Stimulated activated naive CD8-positive, alpha-beta T cell treated with anti-CD3 and anti-CD28 coated beads, Interleukin-15, amount 100 ng/mL, for 72 hours (primary cell): ENCODE results near the gene RANBP1.
A peak's percentile ranks its signal among the peaks of the same experiment; 100 is the strongest.
"Not testable (repeated sequence)": the region's sequence is repeated elsewhere in the genome, so short reads cannot be mapped to it uniquely, and the experiment has no call there.

Source experiments
- ATAC-seq: fragments of 150-1000 bp; cut with Tn5 transposase; 2 replicates; pipeline ENCODE4 v1.10.0; 2021; ENCODE audit warnings: mild to moderate bottlenecking, moderate library complexity
- DNase-seq, 2 donors: peaks; one replicate each; pipeline ENCODE4 v3.0.0; 2021 to 2022
- H3K27ac Mint-ChIP-seq, 2 donors: one replicate each; pipeline ENCODE4 v1.8.0; 2022; ENCODE audit warnings: mild to moderate bottlenecking in 2 of 2, mixed read lengths in 2 of 2, moderate library complexity in 2 of 2
- H3K27me3 Mint-ChIP-seq: one replicate; pipeline ENCODE4 v1.8.0; 2022; ENCODE audit warnings: mixed read lengths
- H3K4me1 Mint-ChIP-seq: one replicate; pipeline ENCODE4 v1.8.0; 2022; ENCODE audit warnings: mild to moderate bottlenecking, mixed read lengths
- H3K4me3 Mint-ChIP-seq, 2 donors: one replicate each; pipeline ENCODE4 v1.8.0; 2022; ENCODE audit warnings: mild to moderate bottlenecking in 2 of 2, mixed read lengths in 2 of 2, moderate library complexity in 1 of 2
- H3K9me3 Mint-ChIP-seq, 2 donors: one replicate each; pipeline ENCODE4 v1.8.0; 2022; ENCODE audit warnings: mixed read lengths in 2 of 2

RANBP1 gene

DNA sequence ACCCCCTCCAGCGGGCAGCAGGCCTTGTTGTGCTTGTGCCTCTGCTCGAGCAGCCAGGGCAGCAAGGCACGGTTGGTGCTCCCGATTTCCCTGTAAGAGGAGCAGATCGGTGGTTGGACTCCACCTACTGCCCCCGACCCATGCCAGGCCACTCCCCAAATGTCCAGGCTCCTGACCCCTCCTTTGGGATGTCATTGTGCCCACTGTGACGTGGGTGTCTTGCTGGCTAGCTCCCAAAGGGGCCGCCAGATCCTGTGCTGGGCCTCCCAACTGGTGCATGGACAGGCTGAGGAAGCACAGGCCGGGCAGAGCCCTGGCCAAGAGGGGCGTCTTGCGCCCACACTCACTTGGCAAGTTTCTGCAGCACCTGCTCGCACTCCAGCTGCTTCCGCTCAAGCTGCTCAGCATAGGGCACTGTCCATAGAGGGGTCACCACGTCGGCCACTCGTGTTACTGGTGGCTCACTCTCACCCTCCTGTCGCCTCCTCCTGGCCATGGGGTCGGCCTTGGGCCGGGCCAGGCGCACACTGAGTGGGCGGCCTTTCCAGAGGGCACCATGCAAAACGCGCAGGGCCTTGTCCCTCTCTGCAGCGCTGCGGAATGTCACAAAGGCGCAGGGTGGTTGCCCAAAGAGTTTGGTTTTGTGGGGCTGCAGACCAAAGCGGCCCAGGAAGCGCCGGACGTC, at the start of gene RANBP1:
Gene RANBP1, plus strand, starts transcription at position 414 of the 685 bp plus-strand sequence. Its CDS starts 81 bp downstream, at position 495.
- H3K4me3 Mint-ChIP-seq: peak within 1 kb of the TSS; percentile 92 to 97
- H3K27me3 Mint-ChIP-seq: no peaks in the 10 kb centered on the region
- H3K27ac Mint-ChIP-seq: peak within 1 kb of the TSS; percentile 98 to 99
- no peaks in the 10 kb centered on the region for H3K9me3 Mint-ChIP-seq
- ATAC-seq: no peak
- DNase-seq: no peak
- H3K4me1 Mint-ChIP-seq: peaks cover 85% of the 10 kb centered on the region

DNA sequence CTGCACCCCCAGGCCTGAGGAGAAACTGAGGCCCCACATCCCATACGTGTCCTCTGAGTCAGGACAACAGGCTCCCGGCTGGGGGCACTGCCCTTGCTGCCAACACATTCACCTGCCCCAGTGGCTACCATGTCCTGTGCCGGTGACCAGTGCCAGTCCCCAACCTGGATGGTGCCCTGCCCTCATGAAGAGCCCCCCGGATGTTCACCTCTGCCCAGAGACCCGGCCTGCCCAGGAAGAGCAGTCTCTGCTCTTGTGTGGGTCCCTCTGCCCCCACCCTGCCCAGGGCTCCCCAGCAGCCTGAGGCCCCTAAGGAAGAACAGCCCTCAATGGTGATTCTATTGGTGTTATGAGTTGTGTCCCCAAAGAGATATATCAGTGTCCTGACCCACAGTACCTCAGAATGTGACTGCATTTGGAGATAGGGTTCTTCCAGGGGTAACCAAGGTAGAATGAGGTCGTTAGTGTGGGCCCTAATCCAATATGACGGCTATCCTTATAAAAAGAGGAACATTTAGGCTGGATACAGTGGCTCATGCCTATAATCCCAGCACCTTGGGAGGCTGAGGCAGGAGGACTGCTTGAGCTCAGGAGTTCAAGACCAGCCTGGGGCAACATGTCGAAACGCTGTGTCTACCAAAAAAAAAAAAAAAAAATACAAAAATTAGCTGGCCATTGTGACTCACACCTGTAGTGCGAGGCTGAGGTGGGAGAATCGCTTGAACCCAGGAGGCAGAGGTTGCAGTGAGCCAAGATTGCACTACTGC, 49.1 kb upstream of the RANBP1 start:
- no peak overlapping the region for H3K27ac Mint-ChIP-seq
- H3K9me3 Mint-ChIP-seq: no peaks in the 10 kb centered on the region
- H3K4me1 Mint-ChIP-seq: peaks cover 4% of the 10 kb centered on the region
- no peaks in the 10 kb centered on the region for H3K27me3 Mint-ChIP-seq
- DNase-seq (no peak), ATAC-seq (no peak)
- H3K4me3 Mint-ChIP-seq: no peak overlapping the region

DNA sequence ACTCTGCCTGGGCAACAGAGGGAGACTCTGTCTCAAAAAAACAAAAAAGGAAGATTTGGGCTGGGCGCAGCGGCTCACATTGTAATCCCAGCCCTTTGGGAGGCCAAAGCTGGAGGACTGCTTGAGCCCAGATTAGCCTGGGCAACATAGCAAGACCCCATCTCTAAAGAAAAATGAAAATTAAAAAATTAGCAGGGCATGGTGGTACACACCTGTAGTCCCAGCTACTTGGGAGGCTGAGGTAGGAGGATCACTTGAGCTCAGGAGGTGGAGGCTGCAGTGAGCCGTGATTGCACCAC, 48.6 kb upstream of the RANBP1 start:
- not testable (repeated sequence) for H3K4me1 Mint-ChIP-seq, H3K9me3 Mint-ChIP-seq, H3K4me3 Mint-ChIP-seq, H3K27me3 Mint-ChIP-seq, H3K27ac Mint-ChIP-seq, DNase-seq, ATAC-seq

DNA sequence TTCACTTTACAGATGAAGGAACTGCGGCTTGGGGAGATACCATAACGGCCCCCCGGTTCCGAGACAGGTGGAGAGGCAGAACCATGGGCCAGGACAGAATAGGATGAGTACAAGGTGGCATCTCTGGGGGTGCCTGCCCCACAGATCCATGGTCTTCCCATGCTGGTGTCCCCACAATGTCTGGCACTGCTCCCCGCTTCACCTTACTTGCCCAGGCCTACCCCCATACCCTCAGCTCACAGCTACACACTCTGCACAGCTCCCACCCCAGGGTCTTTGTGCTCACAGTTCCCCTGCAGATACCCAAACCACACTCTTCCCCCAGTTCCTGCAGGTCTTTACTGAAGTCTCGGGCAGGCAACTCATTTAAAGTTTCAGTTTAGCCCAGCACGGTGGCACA, 47.3 kb upstream of the RANBP1 start:
- Mint-ChIP-seq H3K27ac (no peak overlapping the region), H3K9me3 (no peaks in the 10 kb centered on the region), H3K4me1 (no peaks in the 10 kb centered on the region), H3K4me3 (no peak overlapping the region), H3K27me3 (no peaks in the 10 kb centered on the region)
- no peak for DNase-seq
- no peak for ATAC-seq

DNA sequence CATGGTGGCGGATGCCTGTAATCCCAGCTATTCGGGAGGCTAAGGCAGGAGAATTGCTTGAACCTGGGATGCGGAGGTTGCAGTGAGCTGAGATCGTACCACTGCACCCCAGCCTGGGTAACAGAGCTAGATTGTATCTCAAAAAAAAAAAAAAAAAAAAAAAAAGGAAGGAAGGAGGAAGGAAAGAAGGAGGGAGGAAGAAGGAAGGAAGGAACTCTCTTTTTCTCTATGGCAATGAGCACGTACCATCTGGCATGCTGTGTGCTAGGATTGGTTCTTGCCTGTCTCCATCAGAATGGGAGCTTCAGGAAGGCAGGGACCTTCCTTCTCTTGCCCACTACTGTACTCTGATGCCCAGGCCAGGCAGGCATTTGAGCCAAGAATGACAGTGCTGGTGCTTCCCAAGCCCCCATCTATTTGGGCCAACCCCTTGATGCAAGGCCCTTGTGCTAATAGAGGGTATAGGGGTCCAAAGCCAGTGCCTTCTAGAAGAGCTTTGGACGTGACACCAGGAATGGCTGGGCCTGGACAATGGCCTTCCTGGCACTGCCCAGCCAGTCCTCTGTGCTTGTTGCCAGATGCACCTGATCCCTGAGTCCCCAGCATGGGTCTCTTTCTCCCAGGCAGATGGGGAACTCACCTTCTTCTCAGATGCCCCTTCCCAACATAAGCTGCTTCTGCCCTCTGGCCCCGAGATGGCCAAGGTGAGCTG, 46.4 kb upstream of the RANBP1 start:
- H3K27ac Mint-ChIP-seq: no peak overlapping the region
- H3K9me3 Mint-ChIP-seq: no peaks in the 10 kb centered on the region
- no peaks in the 10 kb centered on the region for H3K27me3 Mint-ChIP-seq

DNA sequence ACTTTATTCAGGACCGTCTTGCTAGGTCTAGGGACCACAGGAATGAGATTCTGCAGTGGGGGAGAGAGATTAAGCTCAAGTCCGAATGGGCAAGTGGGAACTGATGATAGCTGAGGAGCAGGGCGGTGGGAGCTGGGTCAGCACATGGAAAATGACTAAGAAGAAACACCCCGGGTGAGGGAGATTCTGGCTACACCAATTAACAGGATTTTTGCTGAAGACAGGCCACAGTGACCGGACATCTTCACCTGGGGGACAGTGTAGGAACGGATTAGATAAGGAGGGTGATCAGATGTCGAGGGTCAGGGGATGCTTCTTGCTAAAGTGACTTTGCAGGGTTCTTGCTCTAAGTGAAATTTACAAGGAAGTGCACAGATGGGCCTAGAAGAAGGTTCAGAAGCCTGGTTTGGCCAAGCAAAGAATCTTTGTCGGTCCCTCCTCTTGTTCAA, 44.4 kb upstream of the RANBP1 start:
- H3K27ac Mint-ChIP-seq: peak overlapping the region in 1 of 2 donors; percentile 44
- H3K4me3 Mint-ChIP-seq: no peak overlapping the region
- ATAC-seq (no peak), DNase-seq (no peak)
- H3K9me3 Mint-ChIP-seq: no peaks in the 10 kb centered on the region
- H3K4me1 Mint-ChIP-seq: no peaks in the 10 kb centered on the region
- H3K27me3 Mint-ChIP-seq: no peaks in the 10 kb centered on the region

More for the DNA sequence above, 46.4 kb upstream of the RANBP1 start:
- Mint-ChIP-seq H3K4me3 (no peak overlapping the region), H3K4me1 (no peaks in the 10 kb centered on the region)
- DNase-seq: no peak
- ATAC-seq: no peak

DNA sequence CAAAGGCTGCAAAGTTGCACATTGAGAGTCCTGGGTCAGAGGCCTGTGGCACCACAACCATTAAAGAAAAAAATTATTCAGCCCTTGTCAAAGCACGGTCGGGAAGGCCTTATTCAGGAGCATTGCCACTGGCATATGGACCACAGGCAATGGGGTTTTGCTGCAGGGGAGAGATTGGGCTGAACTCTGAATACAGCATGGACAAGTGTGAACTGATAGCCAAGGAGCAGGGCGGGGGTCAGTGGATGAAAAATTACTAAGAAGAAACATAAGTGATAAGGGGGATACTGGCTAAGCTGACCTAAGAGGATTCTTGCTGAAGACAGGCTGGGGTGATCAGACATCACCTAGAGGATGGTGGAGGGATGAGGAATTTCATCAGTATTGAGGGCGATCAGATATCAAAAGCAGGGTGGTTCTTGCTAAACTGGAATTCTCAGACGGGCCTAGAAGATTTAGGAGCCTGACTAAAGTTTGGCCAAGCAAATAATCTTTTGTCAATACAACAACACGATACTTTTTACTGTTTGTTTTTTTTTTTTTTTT, 39.2 kb upstream of the RANBP1 start:
- H3K27ac Mint-ChIP-seq: no peak overlapping the region
- no peaks in the 10 kb centered on the region for H3K9me3 Mint-ChIP-seq
- no peak for DNase-seq

DNA sequence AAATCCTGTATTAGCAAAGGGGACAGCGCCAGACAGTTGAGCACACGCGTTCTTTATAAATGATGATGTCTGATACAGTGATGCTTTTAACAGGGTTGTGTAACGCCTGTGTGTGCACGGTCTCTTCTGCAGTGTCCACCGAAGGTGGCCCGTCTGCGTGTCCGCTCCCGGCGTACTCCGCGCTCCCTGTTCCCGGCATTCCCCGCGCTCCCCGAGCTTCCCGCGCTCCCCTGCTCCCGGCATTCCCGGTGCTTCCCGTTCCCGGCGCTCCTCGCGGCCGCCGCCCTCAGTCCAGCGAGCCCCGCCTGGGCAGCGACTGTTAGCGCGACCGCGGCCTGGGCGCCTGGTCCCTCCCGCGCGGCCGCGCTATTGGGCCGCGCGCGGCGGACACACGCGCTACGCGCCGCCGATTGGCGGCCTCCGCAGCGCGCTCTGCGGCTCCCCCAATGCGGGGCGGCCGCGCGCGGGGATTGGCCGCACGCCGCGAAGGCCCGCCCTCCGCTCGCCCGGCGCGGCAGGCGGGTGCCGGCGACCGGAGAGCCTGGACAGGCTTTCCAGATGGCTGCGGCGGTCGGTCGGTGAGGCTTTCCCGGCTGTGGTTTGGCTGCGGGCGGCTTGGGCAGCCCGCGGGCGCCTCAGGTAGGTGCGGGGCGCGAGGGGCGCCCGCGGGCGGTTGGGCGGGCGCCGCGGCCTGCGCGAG, 36.0 kb upstream of the RANBP1 start, which contains the start of gene DGCR8:
Gene DGCR8, plus strand, starts transcription at position 497 of the 700 bp plus-strand sequence. CDS start 5,723 bp downstream, outside the sequence.
- Mint-ChIP-seq H3K27me3 (no peaks in the 10 kb centered on the region), H3K27ac (peak within 1 kb of the TSS; percentile 71 to 83), H3K4me1 (peaks cover 43% of the 10 kb centered on the region), H3K4me3 (peak within 1 kb of the TSS; percentile 84 to 94), H3K9me3 (no peaks in the 10 kb centered on the region)
- DNase-seq (peak; percentile 71 to 77), ATAC-seq (peak; percentile 94)

More for the DNA sequence above, 39.2 kb upstream of the RANBP1 start:
- no peak overlapping the region for H3K4me3 Mint-ChIP-seq
- ATAC-seq: no peak
- H3K27me3 Mint-ChIP-seq: no peaks in the 10 kb centered on the region
- H3K4me1 Mint-ChIP-seq: peaks cover 11% of the 10 kb centered on the region

DNA sequence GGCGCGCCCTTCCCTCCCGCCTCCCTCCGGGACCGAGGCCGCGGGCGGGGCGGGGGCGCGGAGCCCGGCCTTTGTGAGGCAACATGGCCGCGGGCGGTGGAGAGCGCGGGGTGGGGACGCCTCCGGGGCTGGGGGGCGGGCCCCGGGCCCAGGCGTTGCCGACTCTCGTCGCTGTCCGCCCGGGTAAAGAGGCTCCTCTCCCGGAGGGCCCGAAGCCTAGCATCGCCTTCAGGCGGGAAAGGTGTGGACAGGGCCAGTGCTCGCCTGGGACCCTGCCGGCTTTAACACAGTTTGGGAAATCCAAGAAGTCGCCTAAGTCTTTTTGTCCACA, 35.5 kb upstream of the RANBP1 start:
- Mint-ChIP-seq H3K27me3 (no peaks in the 10 kb centered on the region), H3K27ac (peak overlapping the region; percentile 71 to 79), H3K4me3 (peak overlapping the region; percentile 81 to 94), H3K9me3 (no peaks in the 10 kb centered on the region), H3K4me1 (peaks cover 48% of the 10 kb centered on the region)
- peak; percentile 82 for ATAC-seq
- DNase-seq: peak; percentile 66 to 68

DNA sequence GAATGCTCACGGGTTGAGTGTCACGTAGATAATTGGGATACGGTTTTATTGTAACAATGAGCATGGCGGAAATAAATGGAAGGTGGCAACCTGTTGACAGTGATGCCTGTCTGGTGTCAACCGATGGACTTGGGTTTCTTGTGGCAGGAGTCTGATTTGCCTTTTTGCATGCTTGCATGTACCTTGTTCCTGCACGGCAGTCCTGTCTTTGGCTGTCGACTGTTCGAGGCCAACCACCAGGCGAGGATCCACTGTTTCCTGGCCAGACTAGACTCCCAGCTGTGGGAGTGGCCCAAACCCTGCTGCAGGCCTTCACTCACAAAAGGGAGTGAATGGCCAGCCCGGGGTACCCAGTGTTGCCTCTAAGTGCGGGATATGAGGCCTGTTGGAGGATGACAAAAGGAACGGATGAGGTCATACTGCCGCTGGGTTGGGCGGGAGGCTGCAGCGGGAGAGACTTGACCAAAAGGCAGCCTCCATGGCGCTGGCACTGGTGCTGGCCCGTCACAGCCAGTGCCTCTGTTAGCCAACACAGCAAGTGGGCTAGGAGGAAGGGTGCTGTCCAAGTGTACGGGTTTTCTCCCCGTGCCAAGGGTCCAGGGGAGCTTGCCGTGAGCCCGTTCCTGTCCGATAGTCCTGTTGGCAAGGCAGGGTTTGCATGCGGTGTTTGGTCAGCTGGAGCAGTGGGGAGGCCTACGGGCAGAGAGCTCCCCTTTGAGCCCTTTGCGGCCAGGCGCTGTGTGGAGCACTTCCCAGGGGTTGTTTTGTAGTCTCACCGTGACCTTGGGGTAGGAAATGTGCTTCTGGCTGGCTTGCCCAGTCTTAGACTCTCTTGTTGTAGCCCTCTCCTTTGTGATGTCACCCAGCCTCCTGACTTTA, 34.9 kb upstream of the RANBP1 start:
- ATAC-seq (no peak), DNase-seq (no peak)
- H3K4me1 Mint-ChIP-seq: peaks cover 53% of the 10 kb centered on the region
- H3K27ac Mint-ChIP-seq: peak overlapping the region; percentile 71 to 79
- no peaks in the 10 kb centered on the region for H3K9me3 Mint-ChIP-seq
- no peaks in the 10 kb centered on the region for H3K27me3 Mint-ChIP-seq
- H3K4me3 Mint-ChIP-seq: peak overlapping the region; percentile 81 to 94

DNA sequence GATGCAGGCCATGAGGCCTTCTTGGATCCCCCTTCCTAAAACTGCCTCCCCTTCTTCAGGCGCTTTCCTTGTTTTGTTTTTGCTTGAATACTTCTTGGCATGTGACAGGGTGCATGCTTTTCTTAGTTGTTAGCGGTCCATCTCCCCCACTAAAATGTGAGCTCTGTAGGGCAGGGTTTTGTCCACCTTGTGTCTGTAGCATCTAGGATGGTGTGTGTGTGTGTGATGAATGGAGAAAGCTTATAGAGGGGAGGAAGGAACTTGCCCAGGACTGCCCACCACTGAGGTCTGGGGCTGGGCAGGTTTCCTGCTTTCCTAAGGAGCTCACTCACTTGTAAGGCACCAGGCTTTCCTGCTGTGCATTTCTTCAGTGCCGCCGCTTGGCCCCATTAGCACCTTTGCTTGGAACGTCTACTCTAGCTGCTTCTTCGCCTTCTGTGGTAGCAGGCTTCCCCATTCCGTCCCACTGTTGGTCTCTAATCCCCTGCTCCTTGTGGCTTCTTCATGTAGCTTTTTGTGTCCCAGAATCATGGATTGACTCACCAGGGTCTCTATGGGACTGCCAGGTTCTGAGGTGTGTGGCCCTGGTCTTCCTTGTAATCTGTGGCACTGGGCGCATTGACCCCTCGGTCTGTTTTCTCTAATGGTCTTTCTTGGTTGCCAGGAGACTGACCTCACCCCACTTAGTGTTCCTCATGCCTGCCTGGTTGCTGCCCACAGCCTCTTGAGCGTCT, 32.6 kb upstream of the RANBP1 start:
- H3K4me1 Mint-ChIP-seq: peaks cover 75% of the 10 kb centered on the region
- ATAC-seq (no peak), DNase-seq (no peak)
- no peaks in the 10 kb centered on the region for H3K9me3 Mint-ChIP-seq
- H3K27me3 Mint-ChIP-seq: no peaks in the 10 kb centered on the region
- peak overlapping the region in 1 of 2 donors; percentile 37 for H3K27ac Mint-ChIP-seq
- H3K4me3 Mint-ChIP-seq: peak overlapping the region; percentile 16 to 94

DNA sequence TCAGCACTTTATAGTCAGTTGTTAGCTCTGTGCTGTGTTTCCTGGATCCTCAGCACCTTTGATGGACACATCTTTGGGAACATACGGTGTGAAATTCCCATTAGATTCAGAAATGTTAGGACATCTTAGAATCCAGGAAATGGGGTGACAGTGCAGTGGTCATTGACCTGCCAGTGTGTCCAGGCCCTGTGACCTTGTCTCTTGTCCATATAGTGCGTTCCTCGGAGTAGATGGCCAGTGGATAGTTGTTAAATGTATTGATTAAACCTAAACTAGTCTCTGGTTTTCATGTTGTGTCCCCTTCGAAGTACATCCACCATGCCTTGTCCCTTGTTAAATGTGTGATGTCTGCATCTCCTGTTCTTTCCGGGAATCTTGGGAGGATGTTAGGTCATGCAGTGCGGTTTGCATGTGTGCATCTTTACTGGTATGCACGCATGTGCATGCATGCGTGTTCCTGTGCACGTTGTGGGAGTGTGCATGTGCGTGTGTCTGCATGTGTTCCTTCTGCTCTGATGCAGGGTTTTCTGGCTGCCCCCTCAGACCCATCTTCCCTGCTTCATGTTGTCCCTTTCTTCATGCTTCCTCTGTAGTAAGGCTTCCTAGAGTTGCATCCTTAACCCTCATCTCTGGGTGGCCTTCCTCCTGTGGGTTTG, 31.9 kb upstream of the RANBP1 start:
- Mint-ChIP-seq H3K9me3 (no peaks in the 10 kb centered on the region), H3K4me3 (peak overlapping the region; percentile 11 to 16), H3K27me3 (no peaks in the 10 kb centered on the region), H3K27ac (peak overlapping the region in 1 of 2 donors; percentile 59), H3K4me1 (peaks cover 81% of the 10 kb centered on the region)
- ATAC-seq (no peak), DNase-seq (no peak)

DNA sequence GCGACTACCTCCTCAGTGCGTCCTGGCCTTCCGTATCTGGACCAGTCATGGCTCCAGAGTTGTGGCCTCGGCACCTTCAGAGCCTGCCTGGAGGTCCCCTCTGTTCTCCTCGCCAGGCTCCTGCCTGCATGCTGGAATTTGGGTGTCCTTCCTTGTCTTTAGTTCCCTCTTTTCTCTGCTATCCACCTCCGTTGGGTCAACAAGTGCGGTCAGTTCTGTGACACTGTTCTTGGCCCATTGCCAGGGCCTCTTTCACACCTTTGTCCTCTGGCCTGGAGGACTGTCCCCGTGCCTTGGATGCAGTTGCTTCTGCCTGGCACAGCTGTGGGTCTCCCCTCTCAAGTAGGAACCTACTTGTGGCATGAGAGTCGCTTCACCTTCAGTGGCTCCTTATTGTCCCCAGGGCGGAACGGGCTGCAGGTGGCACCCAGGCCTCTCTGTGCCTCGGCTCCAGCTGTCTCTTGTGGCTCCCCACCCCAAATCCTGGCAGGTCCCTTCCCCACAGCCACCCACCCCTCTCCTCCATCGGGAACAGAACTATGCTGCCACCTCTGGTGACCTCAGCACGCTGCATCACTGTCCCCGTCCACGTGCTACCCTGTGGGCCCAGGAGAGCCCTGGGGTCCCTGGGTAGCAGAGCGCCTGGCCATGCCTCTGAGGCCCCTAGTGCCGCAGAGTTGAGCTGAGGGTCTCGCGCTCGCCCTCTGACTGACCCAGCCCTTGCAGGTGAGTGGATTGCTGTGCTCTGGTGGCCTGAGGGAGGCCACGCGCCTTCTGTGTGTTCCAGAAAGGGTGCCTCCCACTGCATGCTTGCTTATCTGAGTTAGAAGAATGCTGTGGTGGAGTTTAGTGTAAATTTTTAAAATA, 31.1 kb upstream of the RANBP1 start:
- H3K4me1 Mint-ChIP-seq: peaks cover 86% of the 10 kb centered on the region
- H3K9me3 Mint-ChIP-seq: no peaks in the 10 kb centered on the region
- H3K4me3 Mint-ChIP-seq: peak overlapping the region; percentile 2 to 11
- ATAC-seq: no peak
- H3K27me3 Mint-ChIP-seq: no peaks in the 10 kb centered on the region
- peak overlapping the region; percentile 44 to 59 for H3K27ac Mint-ChIP-seq
- no peak for DNase-seq
